Mucosa of descending colon (tissue), 3 donors: ENCODE measurements around the gene TANK. TPM values are rescaled to one million over a fixed set of nuclear protein-coding genes. Genes with fewer than 3 reads are reported as not detected.
"Not testable (repeated sequence)": the region's sequence is repeated elsewhere in the genome, so short reads cannot be mapped to it uniquely, and the experiment has no call there.

Experiments
- ATAC-seq: fragments of 200-7000 bp; cut with Tn5 transposase; one replicate; pipeline ENCODE4 v1.9.1; 2020; ENCODE audit warnings: mild to moderate bottlenecking, moderate library complexity
- DNase-seq, 3 donors: peaks; one replicate each; pipeline ENCODE4 v3.0.0-alpha.2; 2020
- H3K36me3 ChIP-seq: fragments of 200-600 bp; one replicate; pipeline ENCODE4 v1.8.0; 2021; ENCODE audit warnings: low read depth, mild to moderate bottlenecking
- H3K4me1 ChIP-seq: fragments of 200-600 bp; one replicate; pipeline ENCODE4 v1.8.0; 2021; ENCODE audit warnings: low read depth, mild to moderate bottlenecking
- H3K4me3 ChIP-seq: fragments of 200-600 bp; one replicate; pipeline ENCODE4 v1.8.0; 2021; ENCODE audit warnings: mild to moderate bottlenecking
- H3K9me3 ChIP-seq: fragments of 200-600 bp; one replicate; pipeline ENCODE4 v1.8.0; 2021; ENCODE audit warnings: mild to moderate bottlenecking
- CTCF ChIP-seq: fragments of 200-600 bp; IDR thresholded peaks from one replicate; pipeline ENCODE4 v1.8.0; 2022; ENCODE audit warnings: antibody characterized with exemption, mild to moderate bottlenecking
- intact Hi-C, 2 donors: fragments of 100-400 bp; cut with DNase I in 1 of 2; cut with micrococcal nuclease in 1 of 2; formaldehyde crosslinking; loops; one replicate each; pipeline versions ENCODE4 v1.11.0 to v1.11.1; 2022; cut with DNase I, micrococcal nuclease
- total RNA-seq, 3 donors: library from RNA; stranded (reverse); fragmentation: NEBNext Ultra II Directional in 2 of 3; extraction: Animal tissue kit (Norgen Biotek cat#: 25700) in 2 of 3; gene quantifications; one replicate each; pipeline versions ENCODE4 v1.2.1 to v1.2.4, GENCODE V29; 2021 to 2023
- donor health status: DM: no; HTN: no; CAD: no; lungs with moderate emphysema.
- donor health status: DM: no; HTN: no; CAD: no.
- donor health status: DM: no; HTN: yes; CAD: no.

Gene TANK
- total RNA-seq, 3 donors from 2014 or later = 57.2 to 77.6 (median 57.2) TPM

GRCh38 chr2:161172901-161173540 lies 12.8 kb downstream of the TANK start:
- no peak for TF ChIP-seq CTCF
- H3K4me3 ChIP-seq = no peak overlapping the region
- DNase-seq = no peak
- ATAC-seq = no peak
- no peaks in the 10 kb centered on the region for H3K4me1 ChIP-seq
- intact Hi-C loops = no loop called here
- no peaks in the 10 kb centered on the region for H3K36me3 ChIP-seq
- no peaks in the 10 kb centered on the region for H3K9me3 ChIP-seq

- no peak for TF ChIP-seq CTCF
- H3K4me1 ChIP-seq = no peaks in the 10 kb centered on the region
Observed at GRCh38 chr2:161173541-161174194, 13.4 kb downstream of the TANK start.

GRCh38 chr2:161177969-161178368 lies 17.7 kb downstream of the TANK start:
- H3K4me3 ChIP-seq = no peak overlapping the region
- intact Hi-C loops = no loop called here
- no peak for TF ChIP-seq CTCF
- DNase-seq = no peak
- no peaks in the 10 kb centered on the region for H3K9me3 ChIP-seq
- no peak for ATAC-seq
- no peaks in the 10 kb centered on the region for H3K4me1 ChIP-seq
- no peaks in the 10 kb centered on the region for H3K36me3 ChIP-seq

More at GRCh38 chr2:161173541-161174194, 13.4 kb downstream of the TANK start:
- DNase-seq (no peak), ATAC-seq (peak; percentile 24)
- Histone ChIP-seq H3K4me3 (no peak overlapping the region), H3K9me3 (no peaks in the 10 kb centered on the region), H3K36me3 (no peaks in the 10 kb centered on the region)
- intact Hi-C loops = no loop called here

- no peak for TF ChIP-seq CTCF
- H3K9me3 ChIP-seq = no peaks in the 10 kb centered on the region
- intact Hi-C loops = no loop called here
- no peaks in the 10 kb centered on the region for H3K36me3 ChIP-seq
- H3K4me1 ChIP-seq = no peaks in the 10 kb centered on the region
- DNase-seq (no peak), ATAC-seq (peak; percentile 69)
- H3K4me3 ChIP-seq = no peak overlapping the region
Observed at GRCh38 chr2:161178756-161179155, 18.5 kb downstream of the TANK start.

- Histone ChIP-seq H3K9me3 (no peaks in the 10 kb centered on the region), H3K4me3 (no peak overlapping the region), H3K4me1 (no peaks in the 10 kb centered on the region), H3K36me3 (no peaks in the 10 kb centered on the region)
- ATAC-seq = no peak
- intact Hi-C loops = no loop called here
- DNase-seq = no peak
- no peak for TF ChIP-seq CTCF
Observed at GRCh38 chr2:161190050-161190449, 29.8 kb downstream of the TANK start.

GRCh38 chr2:161195602-161196001 lies 35.4 kb downstream of the TANK start:
- intact Hi-C loops, H3K9me3 ChIP-seq, ATAC-seq, H3K4me3 ChIP-seq, H3K36me3 ChIP-seq, DNase-seq, H3K4me1 ChIP-seq: not testable (repeated sequence)
